SU-DHL-6 (cell line): ENCODE measurements around the gene E4F1.

Source experiments
- EZH2phosphoT487 ChIP-seq: fragments of 200-600 bp; sonication (generic), shearing (Covaris generic); conservative IDR thresholded peaks from 2 replicates; pipeline ENCODE4 v1.6.1; 2018; ENCODE audit warnings: mild to moderate bottlenecking, antibody characterized with exemption, low read length, moderate library complexity, mixed read lengths
- TF ChIP-seq, protein P1 (sequence below): fragments of 200-600 bp; sonication (generic); IDR thresholded peaks from one replicate; pipeline ENCODE4 v1.5.1; 2017; ENCODE audit warnings: antibody characterized with exemption, mild to moderate bottlenecking, low read length, moderate library complexity; ENCODE audit not compliant: insufficient read depth, poor library complexity, severe bottlenecking

GRCh38 chr16:2223221-2223941, at the start of gene E4F1:
- TF ChIP-seq, protein P1, sequence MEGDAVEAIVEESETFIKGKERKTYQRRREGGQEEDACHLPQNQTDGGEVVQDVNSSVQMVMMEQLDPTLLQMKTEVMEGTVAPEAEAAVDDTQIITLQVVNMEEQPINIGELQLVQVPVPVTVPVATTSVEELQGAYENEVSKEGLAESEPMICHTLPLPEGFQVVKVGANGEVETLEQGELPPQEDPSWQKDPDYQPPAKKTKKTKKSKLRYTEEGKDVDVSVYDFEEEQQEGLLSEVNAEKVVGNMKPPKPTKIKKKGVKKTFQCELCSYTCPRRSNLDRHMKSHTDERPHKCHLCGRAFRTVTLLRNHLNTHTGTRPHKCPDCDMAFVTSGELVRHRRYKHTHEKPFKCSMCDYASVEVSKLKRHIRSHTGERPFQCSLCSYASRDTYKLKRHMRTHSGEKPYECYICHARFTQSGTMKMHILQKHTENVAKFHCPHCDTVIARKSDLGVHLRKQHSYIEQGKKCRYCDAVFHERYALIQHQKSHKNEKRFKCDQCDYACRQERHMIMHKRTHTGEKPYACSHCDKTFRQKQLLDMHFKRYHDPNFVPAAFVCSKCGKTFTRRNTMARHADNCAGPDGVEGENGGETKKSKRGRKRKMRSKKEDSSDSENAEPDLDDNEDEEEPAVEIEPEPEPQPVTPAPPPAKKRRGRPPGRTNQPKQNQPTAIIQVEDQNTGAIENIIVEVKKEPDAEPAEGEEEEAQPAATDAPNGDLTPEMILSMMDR: no peak
- no peak for TF ChIP-seq EZH2phosphoT487
